GM10266 (cell line): ENCODE results near the gene RAPGEF1.

Experiments
- DNase-seq: peaks from one replicate; pipeline ENCODE4 v3.0.0; 2012; ENCODE audit errors: extremely low spot score
- CTCF ChIP-seq: IDR thresholded peaks from 2 replicates; pipeline ENCODE4 v1.5.1; 2012; ENCODE audit warnings: mild to moderate bottlenecking, low read depth; ENCODE audit not compliant: control insufficient read depth, insufficient read depth; ENCODE audit errors: missing control alignments

Gene RAPGEF1

GRCh38 chr9:131677049-131677443 is 62.8 kb downstream of the RAPGEF1 start:
- TF ChIP-seq CTCF, result no peak
- no peak for DNase-seq

- no peak for DNase-seq
- TF ChIP-seq CTCF, result no peak
Measured at GRCh38 chr9:131676431-131676972, 63.4 kb downstream of the RAPGEF1 start.

GRCh38 chr9:131675437-131676022 is 64.3 kb downstream of the RAPGEF1 start:
- DNase-seq, result no peak
- TF ChIP-seq CTCF, result no peak

GRCh38 chr9:131674425-131675421 is 65.2 kb downstream of the RAPGEF1 start:
- TF ChIP-seq CTCF, result no peak
- no peak for DNase-seq

GRCh38 chr9:131673531-131673930 is 66.3 kb downstream of the RAPGEF1 start:
- TF ChIP-seq CTCF, result no peak
- no peak for DNase-seq

- no peak for TF ChIP-seq CTCF
- no peak for DNase-seq
Measured at GRCh38 chr9:131673068-131673467, 66.8 kb downstream of the RAPGEF1 start.
